H9 (cell line): ENCODE data around the gene UBE4B. TPM values are rescaled to one million over a fixed set of nuclear protein-coding genes. Genes with fewer than 3 reads are reported as not detected.

ENCODE experiments used
- DNase-seq: peaks from one replicate; pipeline ENCODE4 v3.0.0-alpha.2; 2017
- H2AFZ ChIP-seq: one replicate; pipeline ENCODE4 v1.6.1; 2013; ENCODE audit warnings: mild to moderate bottlenecking, low read length, control low read depth, moderate library complexity
- H2AK5ac ChIP-seq: 2 replicates; pipeline ENCODE4 v1.6.1; 2013; ENCODE audit warnings: low read length, control low read depth, mixed read lengths; ENCODE audit not compliant: insufficient read length
- H2BK120ac ChIP-seq: one replicate; pipeline ENCODE4 v1.6.1; 2013; ENCODE audit warnings: low read depth, mild to moderate bottlenecking, low read length, control low read depth, inconsistent platforms; ENCODE audit not compliant: poor library complexity, severe bottlenecking
- H2BK12ac ChIP-seq: 2 replicates; pipeline ENCODE4 v1.6.1; 2013; ENCODE audit warnings: low read length, control low read depth, mixed read lengths, low read depth; ENCODE audit not compliant: insufficient read length
- H2BK15ac ChIP-seq: 2 replicates; pipeline ENCODE4 v1.6.1; 2013; ENCODE audit warnings: low read depth, low read length, control low read depth
- H2BK20ac ChIP-seq: one replicate; pipeline ENCODE4 v1.6.1; 2013; ENCODE audit warnings: low read depth, mild to moderate bottlenecking, low read length, control low read depth, inconsistent platforms; ENCODE audit not compliant: poor library complexity, severe bottlenecking
- H2BK5ac ChIP-seq: 2 replicates; pipeline ENCODE4 v1.6.1; 2013; ENCODE audit warnings: low read length, control low read depth, mixed read lengths; ENCODE audit not compliant: insufficient read length
- H3K14ac ChIP-seq: 2 replicates; pipeline ENCODE4 v1.6.1; 2013; ENCODE audit warnings: low read length, control low read depth; ENCODE audit not compliant: insufficient read depth
- H3K18ac ChIP-seq: 2 replicates; pipeline ENCODE4 v1.6.1; 2013; ENCODE audit warnings: low read depth, mild to moderate bottlenecking, mixed read lengths, low read length, control low read depth; ENCODE audit not compliant: insufficient read length
- H3K23ac ChIP-seq: 2 replicates; pipeline ENCODE4 v1.6.1; 2013; ENCODE audit warnings: low read length, control low read depth, mixed read lengths, low read depth; ENCODE audit not compliant: insufficient read length
- H3K23me2 ChIP-seq: 2 replicates; pipeline ENCODE4 v1.6.1; 2013; ENCODE audit warnings: low read depth, mild to moderate bottlenecking, mixed read lengths, low read length, control low read depth; ENCODE audit not compliant: insufficient read length, poor library complexity, severe bottlenecking
- H3K27ac ChIP-seq: 2 replicates; pipeline ENCODE4 v1.5.1; 2013; ENCODE audit warnings: low read length, control low read depth, mixed read lengths, low read depth; ENCODE audit not compliant: insufficient read length
- H3K27me3 ChIP-seq: 2 replicates; pipeline ENCODE4 v1.6.1; 2013; ENCODE audit warnings: low read length, control low read depth, inconsistent platforms; ENCODE audit not compliant: insufficient read depth
- H3K4ac ChIP-seq: 2 replicates; pipeline ENCODE4 v1.6.1; 2013; ENCODE audit warnings: low read depth, mild to moderate bottlenecking, control low read depth, inconsistent platforms, low read length, moderate library complexity
- H3K4me1 ChIP-seq: 2 replicates; pipeline ENCODE4 v1.6.1; 2013; ENCODE audit warnings: low read length, control low read depth, inconsistent platforms; ENCODE audit not compliant: insufficient read depth
- H3K4me2 ChIP-seq: 2 replicates; pipeline ENCODE4 v1.6.1; 2013; ENCODE audit warnings: low read length, control low read depth, mixed read lengths; ENCODE audit not compliant: insufficient read length, insufficient read depth
- H3K56ac ChIP-seq: 2 replicates; pipeline ENCODE4 v1.6.1; 2013; ENCODE audit warnings: low read depth, mild to moderate bottlenecking, mixed read lengths, low read length, control low read depth; ENCODE audit not compliant: insufficient read length
- H3K79me1 ChIP-seq: 2 replicates; pipeline ENCODE4 v1.6.1; 2013; ENCODE audit warnings: low read depth, mild to moderate bottlenecking, moderate library complexity, low read length, control low read depth, inconsistent platforms; ENCODE audit not compliant: insufficient read depth, poor library complexity, severe bottlenecking
- H3K79me2 ChIP-seq: 2 replicates; pipeline ENCODE4 v1.6.1; 2013; ENCODE audit warnings: low read length, control low read depth, inconsistent platforms; ENCODE audit not compliant: insufficient read depth
- H3K9ac ChIP-seq: 2 replicates; pipeline ENCODE4 v1.6.1; 2013; ENCODE audit warnings: low read length, control low read depth, mixed read lengths; ENCODE audit not compliant: insufficient read length; ENCODE audit errors: extremely low read depth
- H3K9me3 ChIP-seq: one replicate; pipeline ENCODE4 v1.6.1; 2013; ENCODE audit warnings: low read depth, low read length, inconsistent platforms; ENCODE audit not compliant: control insufficient read depth
- H3T11ph ChIP-seq: one replicate; pipeline ENCODE4 v1.6.1; 2013; ENCODE audit warnings: mild to moderate bottlenecking, low read length, control low read depth, inconsistent platforms
- H4K20me1 ChIP-seq: one replicate; pipeline ENCODE4 v1.6.1; 2013; ENCODE audit not compliant: control insufficient read depth, insufficient read length, insufficient read depth
- H4K5ac ChIP-seq: 2 replicates; pipeline ENCODE4 v1.6.1; 2013; ENCODE audit warnings: low read depth, mild to moderate bottlenecking, mixed read lengths, low read length, control low read depth; ENCODE audit not compliant: insufficient read length
- H4K8ac ChIP-seq: replicated peaks from 2 replicates; pipeline ENCODE4 v1.6.1; 2013; ENCODE audit warnings: low read length, control low read depth, mixed read lengths, low read depth; ENCODE audit not compliant: insufficient read length
- H4K91ac ChIP-seq: 2 replicates; pipeline ENCODE4 v1.6.1; 2013; ENCODE audit warnings: low read depth, mild to moderate bottlenecking, moderate library complexity, mixed read lengths, low read length, control low read depth; ENCODE audit not compliant: insufficient read length
- H3K27ac Mint-ChIP-seq, 3 experiments: 2 replicates in 2 of 3; 3 replicates in 1 of 3; pipeline ENCODE4 v1.8.0; 2020 to 2021; ENCODE audit warnings: mixed read lengths in 3 of 3, mild to moderate bottlenecking in 1 of 3, moderate library complexity in 1 of 3
- H3K27me3 Mint-ChIP-seq: 2 replicates; pipeline ENCODE4 v1.8.0; 2021; ENCODE audit warnings: low read depth, mild to moderate bottlenecking, moderate library complexity, mixed read lengths
- H3K36me3 Mint-ChIP-seq, 3 experiments: 2 replicates in 2 of 3; 3 replicates in 1 of 3; pipeline ENCODE4 v1.8.0; 2020 to 2021; ENCODE audit warnings: low read depth in 3 of 3, mixed read lengths in 3 of 3; ENCODE audit not compliant: insufficient read depth in 1 of 3
- H3K4me1 Mint-ChIP-seq, 2 experiments: 2 replicates each; pipeline ENCODE4 v1.8.0; 2020; ENCODE audit warnings: mixed read lengths in 2 of 2
- H3K4me3 Mint-ChIP-seq, 2 experiments: 2 replicates in 1 of 2; 3 replicates in 1 of 2; pipeline ENCODE4 v1.8.0; 2020 to 2021; ENCODE audit warnings: mild to moderate bottlenecking in 2 of 2, mixed read lengths in 2 of 2, moderate library complexity in 1 of 2
- H3K9me3 Mint-ChIP-seq, 2 experiments: 2 replicates in 1 of 2; 3 replicates in 1 of 2; pipeline ENCODE4 v1.8.0; 2020; ENCODE audit warnings: mild to moderate bottlenecking in 2 of 2, mixed read lengths in 2 of 2, moderate library complexity in 1 of 2
- CTCF ChIP-seq: fragments of 200-600 bp; sonication (generic); conservative IDR thresholded peaks from 3 replicates; pipeline ENCODE4 v1.8.0; 2021; ENCODE audit warnings: antibody characterized with exemption, mild to moderate bottlenecking
- WGBS: extraction: QIAGEN DNeasy Blood & Tissue Kit; methylation state at CpG from one replicate; pipeline ENCODE4 v1.1.7; 2013; ENCODE audit warnings: missing lambda C conversion rate, low lambda C conversion rate, mixed read lengths; ENCODE audit not compliant: insufficient read length; ENCODE audit errors: extremely low coverage; 5-methylcytosine and 5-hydroxymethylcytosine counted together
- total RNA-seq: library from RNA; stranded (reverse); gene quantifications from 2 replicates; pipeline ENCODE4 v1.2.1, GENCODE V29; 2021

The UBE4B gene
- total RNA-seq, 1 experiment from 2014 or later: 67.6 TPM

GRCh38 chr1:10042746-10043145 lies 10.0 kb downstream of the UBE4B start:
- Histone ChIP-seq H4K91ac (no peak overlapping the region), H3K9me3 (no peaks in the 10 kb centered on the region), H3K18ac (no peak overlapping the region), H3K27me3 (no peaks in the 10 kb centered on the region), H3K79me2 (peaks cover 21% of the 10 kb centered on the region; the same call in 1 of the 2 replicates), H3K79me1 (peaks cover 15% of the 10 kb centered on the region), H3T11ph (no peak overlapping the region), H2BK12ac (no peak overlapping the region), H2AFZ (no peak overlapping the region), H3K14ac (no peak overlapping the region), H2BK15ac (no peak overlapping the region), H4K20me1 (no peaks in the 10 kb centered on the region), H2BK120ac (no peak overlapping the region), H3K23me2 (no peaks in the 10 kb centered on the region), H3K27ac (no peak overlapping the region), H2BK20ac (no peak overlapping the region), H2BK5ac (no peak overlapping the region), H3K23ac (no peak overlapping the region), H3K9ac (no peak overlapping the region), H4K5ac (no peak overlapping the region), H3K4me2 (no peak overlapping the region), H4K8ac (no peak overlapping the region), H3K4ac (no peak overlapping the region), H3K56ac (no peak overlapping the region), H3K4me1 (0 out of 2 replicates have a peak, but pooled peaks cover 9% of the 10 kb centered on the region), H2AK5ac (no peak overlapping the region)
- Mint-ChIP-seq H3K27ac (peak overlapping the region in 1 of 3 experiments; percentile 22; a peak in 1 of 7 replicates), H3K36me3 (peaks cover 4 to 27% (median 9%) of the 10 kb centered on the region in 3 experiments; a peak in 6 of 7 replicates), H3K4me3 (no peak overlapping the region), H3K9me3 (no peaks in the 10 kb centered on the region), H3K27me3 (no peaks in the 10 kb centered on the region), H3K4me1 (peaks cover 24 to 30% of the 10 kb centered on the region in 2 experiments)
- DNase-seq: no peak
- no CpG with 5 or more reads among the region's 4 CpGs for WGBS
- no peak for TF ChIP-seq CTCF
